Stimulated activated CD4-positive, alpha-beta T cell treated with anti-CD3 and anti-CD28 coated beads, Interleukin-15, amount 100 ng/mL, for 48 hours (primary cell): ENCODE measurements around the gene SAMD9L.
"Not testable (repeated sequence)": the region's sequence is repeated elsewhere in the genome, so short reads cannot be mapped to it uniquely, and the experiment has no call there.

Experiments
- DNase-seq, 2 donors: peaks; one replicate each; pipeline ENCODE4 v3.0.0-alpha.2; 2020; ENCODE audit warnings: low read depth in 2 of 2

The SAMD9L gene

GRCh38 chr7:93146036-93146435, 2.1 kb downstream of the SAMD9L start:
- DNase-seq, result no peak

- no peak for DNase-seq
These were observed 2.8 kb downstream of the SAMD9L start for GRCh38 chr7:93145354-93145753.

GRCh38 chr7:93142127-93142526, 6.1 kb downstream of the SAMD9L start:
- DNase-seq, result no peak

GRCh38 chr7:93140582-93141191, 7.5 kb downstream of the SAMD9L start:
- DNase-seq, result no peak

GRCh38 chr7:93138576-93138975, 9.6 kb downstream of the SAMD9L start:
- no peak for DNase-seq

GRCh38 chr7:93133005-93133404, 15.2 kb downstream of the SAMD9L start:
- no peak for DNase-seq

GRCh38 chr7:93132216-93132615, 16.0 kb downstream of the SAMD9L start:
- no peak for DNase-seq

- DNase-seq, result not testable (repeated sequence)
These were observed 21.2 kb downstream of the SAMD9L start for GRCh38 chr7:93126954-93127353.

GRCh38 chr7:93123532-93123931, 24.7 kb downstream of the SAMD9L start:
- DNase-seq, result not testable (repeated sequence)

- DNase-seq, result no peak
These were observed 27.3 kb downstream of the SAMD9L start for GRCh38 chr7:93120592-93121549.

GRCh38 chr7:93119191-93119905, 28.8 kb downstream of the SAMD9L start:
- DNase-seq, result no peak

GRCh38 chr7:93117852-93118530, 30.2 kb downstream of the SAMD9L start, which contains the start of gene SAMD9:
Gene SAMD9 (minus strand): TSS chr7:93117979. CDS start chr7:93106097, 11,882 bp downstream.
- peak in 1 of 2 donors; percentile 43 for DNase-seq

GRCh38 chr7:93117327-93117726, 30.9 kb downstream of the SAMD9L start:
- no peak for DNase-seq

- no peak for DNase-seq
These were observed 32.4 kb downstream of the SAMD9L start for GRCh38 chr7:93115796-93116195.

GRCh38 chr7:93108003-93108402, 40.2 kb downstream of the SAMD9L start:
- no peak for DNase-seq

GRCh38 chr7:93097388-93097787, 50.8 kb downstream of the SAMD9L start:
- DNase-seq, result no peak

GRCh38 chr7:93092757-93093370, 55.3 kb downstream of the SAMD9L start:
- DNase-seq, result no peak
